Fibroblast of lung (primary cell): ENCODE data around the gene CDKN2AIP. TPM values are rescaled to one million over a fixed set of nuclear protein-coding genes. Genes with fewer than 3 reads are reported as not detected.

Experiments
- DNase-seq, 2 donors: peaks; one replicate each; pipeline versions ENCODE4 v3.0.0 to v3.0.0-alpha.2; 2010; ENCODE audit warnings: low read depth in 2 of 2
- H2AFZ ChIP-seq: 2 replicates; pipeline ENCODE4 v1.5.1; 2012; ENCODE audit warnings: low read length, control low read depth, inconsistent platforms
- H3K27ac ChIP-seq: 2 replicates; pipeline ENCODE4 v1.5.1; 2011; ENCODE audit warnings: low read length, control low read depth; ENCODE audit not compliant: insufficient read depth
- H3K27me3 ChIP-seq: 2 replicates; pipeline ENCODE4 v1.5.1; 2011; ENCODE audit warnings: mild to moderate bottlenecking, low read length; ENCODE audit not compliant: control insufficient read depth, insufficient read depth
- H3K36me3 ChIP-seq: 2 replicates; pipeline ENCODE4 v1.5.1; 2011; ENCODE audit warnings: low read length; ENCODE audit not compliant: control insufficient read depth, insufficient read depth
- H3K4me1 ChIP-seq: 2 replicates; pipeline ENCODE4 v1.5.1; 2011; ENCODE audit warnings: low read length; ENCODE audit not compliant: control insufficient read depth, insufficient read depth; ENCODE audit errors: extremely low read depth
- H3K4me2 ChIP-seq: 2 replicates; pipeline ENCODE4 v1.5.1; 2011; ENCODE audit warnings: low read length, control low read depth; ENCODE audit not compliant: insufficient read depth; ENCODE audit errors: extremely low read depth
- H3K4me3 ChIP-seq, 4 experiments: fragments of 200-600 bp in 1 of 4; sonication (generic) in 1 of 4; replicated peaks in 1 of 4; 2 replicates each; pipeline ENCODE4 v1.5.1; 2011 to 2016; ENCODE audit warnings: low read length in 4 of 4, low read depth in 3 of 4, mild to moderate bottlenecking in 3 of 4, control low read depth in 2 of 4, inconsistent platforms in 1 of 4, mixed read lengths in 1 of 4; ENCODE audit not compliant: insufficient read depth in 1 of 4; ENCODE audit errors: control extremely low read depth in 1 of 4
- H3K79me2 ChIP-seq: 2 replicates; pipeline ENCODE4 v1.5.1; 2012; ENCODE audit warnings: mild to moderate bottlenecking, low read length, inconsistent platforms; ENCODE audit not compliant: control insufficient read depth, insufficient read depth
- H3K9ac ChIP-seq: 2 replicates; pipeline ENCODE4 v1.5.1; 2011; ENCODE audit warnings: mild to moderate bottlenecking, low read length, control low read depth; ENCODE audit not compliant: insufficient read depth
- H3K9me3 ChIP-seq: 2 replicates; pipeline ENCODE4 v1.5.1; 2012; ENCODE audit warnings: low read depth, low read length; ENCODE audit not compliant: control insufficient read depth, insufficient read depth
- H4K20me1 ChIP-seq: 2 replicates; pipeline ENCODE4 v1.5.1; 2011; ENCODE audit warnings: low read length; ENCODE audit not compliant: control insufficient read depth, insufficient read depth; ENCODE audit errors: extremely low read depth
- EZH2 ChIP-seq: IDR thresholded peaks from 2 replicates; pipeline ENCODE4 v1.5.1; 2012; ENCODE audit warnings: low read length, control low read depth, mild to moderate bottlenecking; ENCODE audit errors: missing control alignments
- polyA plus RNA-seq, 2 donors: library from polyadenylated mRNA; depleted of rRNA in 1 of 2; stranded (reverse) in 1 of 2; unstranded in 1 of 2; fragments of >200 nt; gene quantifications; 2 replicates each; pipeline ENCODE4 v1.2.1, GENCODE V29; 2011 to 2012; ENCODE audit warnings: missing spikeins in 1 of 2
- total RNA-seq: library from RNA; depleted of rRNA; stranded (reverse); fragments of >200 nt; gene quantifications from 2 replicates; pipeline ENCODE4 v1.2.1, GENCODE V29; 2014
- TF ChIP-seq, protein P1 (sequence below), 2 donors: IDR thresholded peaks in 1 of 2; conservative IDR thresholded peaks in 1 of 2; 1 replicate in 1 of 2; 2 replicates in 1 of 2; pipeline ENCODE4 v1.5.1; 2011 to 2012; ENCODE audit warnings: low read length in 2 of 2, control low read depth in 1 of 2, inconsistent platforms in 1 of 2, low read depth in 1 of 2, mild to moderate bottlenecking in 1 of 2

The CDKN2AIP gene
- total and polyA plus RNA-seq, 2 donors (not counting 1 experiment from before 2014, with no cell fraction given): 15.4 to 20.5 TPM

DNA sequence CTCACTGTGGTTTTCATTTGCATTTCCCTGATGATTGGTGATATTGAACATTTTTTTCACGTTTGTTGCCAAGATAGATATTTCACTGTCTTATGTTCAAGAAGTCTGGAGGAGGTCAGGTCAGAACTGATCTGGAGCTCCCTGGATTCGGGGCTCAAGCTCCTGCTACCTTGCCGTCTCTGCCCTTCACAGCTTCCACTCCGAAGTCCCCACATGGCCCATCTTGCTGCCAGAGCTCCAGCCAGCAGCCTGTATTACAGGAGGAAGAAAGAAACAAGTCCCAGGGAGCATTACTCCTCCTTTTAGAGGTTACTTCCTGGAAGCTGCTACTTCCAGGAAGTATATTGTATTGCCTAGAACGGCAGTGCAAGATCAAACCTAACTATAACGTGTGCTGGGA, 17.9 kb upstream of the CDKN2AIP start:
- Histone ChIP-seq H3K27me3 (no peaks in the 10 kb centered on the region), H3K4me1 (no peaks in the 10 kb centered on the region)
- no peak for TF ChIP-seq EZH2
- TF ChIP-seq, protein P1, sequence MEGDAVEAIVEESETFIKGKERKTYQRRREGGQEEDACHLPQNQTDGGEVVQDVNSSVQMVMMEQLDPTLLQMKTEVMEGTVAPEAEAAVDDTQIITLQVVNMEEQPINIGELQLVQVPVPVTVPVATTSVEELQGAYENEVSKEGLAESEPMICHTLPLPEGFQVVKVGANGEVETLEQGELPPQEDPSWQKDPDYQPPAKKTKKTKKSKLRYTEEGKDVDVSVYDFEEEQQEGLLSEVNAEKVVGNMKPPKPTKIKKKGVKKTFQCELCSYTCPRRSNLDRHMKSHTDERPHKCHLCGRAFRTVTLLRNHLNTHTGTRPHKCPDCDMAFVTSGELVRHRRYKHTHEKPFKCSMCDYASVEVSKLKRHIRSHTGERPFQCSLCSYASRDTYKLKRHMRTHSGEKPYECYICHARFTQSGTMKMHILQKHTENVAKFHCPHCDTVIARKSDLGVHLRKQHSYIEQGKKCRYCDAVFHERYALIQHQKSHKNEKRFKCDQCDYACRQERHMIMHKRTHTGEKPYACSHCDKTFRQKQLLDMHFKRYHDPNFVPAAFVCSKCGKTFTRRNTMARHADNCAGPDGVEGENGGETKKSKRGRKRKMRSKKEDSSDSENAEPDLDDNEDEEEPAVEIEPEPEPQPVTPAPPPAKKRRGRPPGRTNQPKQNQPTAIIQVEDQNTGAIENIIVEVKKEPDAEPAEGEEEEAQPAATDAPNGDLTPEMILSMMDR (conservative IDR thresholded peaks at IDR 0.05 in 1 of 2, IDR thresholded peaks at IDR 0.05 in 1 of 2; ENCODE audit: low read depth in 1 of 2, low read length in 2 of 2): no peak

DNA sequence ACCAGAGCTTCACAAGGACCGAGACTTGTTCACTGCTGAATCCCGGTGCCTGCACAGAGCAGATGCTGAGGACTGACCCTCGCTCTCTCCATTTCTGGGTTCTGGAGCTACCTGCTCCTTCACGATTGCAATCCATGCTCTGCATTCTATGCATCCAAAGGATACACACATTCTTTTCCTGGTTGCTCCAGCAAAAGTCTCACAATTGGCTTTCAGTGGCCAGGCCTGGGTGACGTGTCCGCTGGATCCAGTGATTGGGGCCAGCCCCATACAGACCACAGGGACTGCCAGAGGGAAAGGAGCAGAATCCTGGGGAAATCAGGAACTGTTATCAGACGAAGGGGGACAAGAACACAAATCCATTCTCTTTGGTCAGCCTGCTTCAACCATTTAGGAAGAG, 14.9 kb upstream of the CDKN2AIP start:
- H3K9ac ChIP-seq: no peak overlapping the region
- H3K4me1 ChIP-seq: no peaks in the 10 kb centered on the region
- no peak for DNase-seq
- H3K27me3 ChIP-seq: no peaks in the 10 kb centered on the region
- H3K4me2 ChIP-seq: no peak overlapping the region
- no peak overlapping the region for H2AFZ ChIP-seq
- H3K27ac ChIP-seq: no peak overlapping the region
- H3K79me2 ChIP-seq: no peaks in the 10 kb centered on the region
- no peaks in the 10 kb centered on the region for H3K36me3 ChIP-seq
- H3K9me3 ChIP-seq: no peaks in the 10 kb centered on the region
- no peak overlapping the region for H3K4me3 ChIP-seq
- no peak for TF ChIP-seq EZH2
- TF ChIP-seq, protein P1 (conservative IDR thresholded peaks at IDR 0.05 in 1 of 2, IDR thresholded peaks at IDR 0.05 in 1 of 2; ENCODE audit: low read depth in 1 of 2, low read length in 2 of 2): no peak
- H4K20me1 ChIP-seq: no peaks in the 10 kb centered on the region

More for the DNA sequence above, 17.9 kb upstream of the CDKN2AIP start:
- no peaks in the 10 kb centered on the region for H4K20me1 ChIP-seq
- no peaks in the 10 kb centered on the region for H3K79me2 ChIP-seq
- no peak overlapping the region for H3K4me2 ChIP-seq
- H3K27ac ChIP-seq: no peak overlapping the region
- H3K9me3 ChIP-seq: no peaks in the 10 kb centered on the region
- H3K4me3 ChIP-seq: no peak overlapping the region
- no peak overlapping the region for H3K9ac ChIP-seq
- H2AFZ ChIP-seq: no peak overlapping the region
- H3K36me3 ChIP-seq: no peaks in the 10 kb centered on the region
- no peak for DNase-seq

DNA sequence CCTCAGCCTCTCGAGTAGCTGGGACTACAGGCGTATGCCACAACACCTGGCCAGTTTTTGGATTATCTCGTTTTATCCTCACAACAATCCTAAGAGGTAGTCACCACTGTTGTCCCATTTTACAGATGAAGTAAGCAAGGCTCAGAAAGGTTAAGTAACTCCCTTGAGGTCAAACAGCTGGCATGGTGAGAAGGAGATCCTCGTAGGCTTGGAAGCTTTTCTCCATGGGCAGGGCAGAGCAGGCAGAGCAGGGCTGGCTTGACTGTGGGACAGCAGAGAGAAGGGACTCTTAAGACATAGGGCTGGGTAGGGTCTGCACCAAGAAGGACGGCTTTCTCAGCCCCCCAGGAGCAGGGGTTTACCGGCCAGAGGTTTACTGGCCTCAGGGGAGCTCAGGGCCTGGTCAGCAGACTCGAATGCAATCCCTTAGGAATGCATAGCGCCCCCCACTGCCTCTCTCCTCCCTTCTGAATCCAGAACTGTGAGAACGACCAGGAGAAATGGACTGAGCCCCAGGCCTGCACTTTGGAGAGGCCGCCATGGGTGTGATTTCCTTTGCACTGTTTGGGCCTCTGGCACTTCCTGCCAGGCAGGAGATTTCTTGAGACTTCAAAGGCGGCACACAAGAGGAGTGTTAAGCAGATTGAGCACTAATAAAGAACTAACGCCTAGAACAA, 14.0 kb upstream of the CDKN2AIP start:
- no peak overlapping the region for H3K9ac ChIP-seq
- H3K36me3 ChIP-seq: no peaks in the 10 kb centered on the region
- H3K79me2 ChIP-seq: no peaks in the 10 kb centered on the region
- no peak for DNase-seq
- H2AFZ ChIP-seq: peak overlapping the region; percentile 21
- H3K4me3 ChIP-seq: no peak overlapping the region
- no peak overlapping the region for H3K27ac ChIP-seq
- no peaks in the 10 kb centered on the region for H3K27me3 ChIP-seq
- H3K4me2 ChIP-seq: no peak overlapping the region
- H4K20me1 ChIP-seq: no peaks in the 10 kb centered on the region
- no peaks in the 10 kb centered on the region for H3K9me3 ChIP-seq
- H3K4me1 ChIP-seq: no peaks in the 10 kb centered on the region
- TF ChIP-seq, protein P1 (conservative IDR thresholded peaks at IDR 0.05 in 1 of 2, IDR thresholded peaks at IDR 0.05 in 1 of 2; ENCODE audit: low read depth in 1 of 2, low read length in 2 of 2): no peak
- TF ChIP-seq EZH2: no peak
